K562 (cell line): ENCODE data around the gene KCNG4. TPM values are rescaled to one million over a fixed set of nuclear protein-coding genes. Genes with fewer than 3 reads are reported as not detected.

Experiments used
- BRF1 ChIP-seq: IDR thresholded peaks from 3 replicates; pipeline ENCODE4 v1.6.1; 2011; ENCODE audit warnings: borderline replicate concordance, mild to moderate bottlenecking; ENCODE audit not compliant: insufficient read length; ENCODE audit errors: extremely low read depth
- CCAR2 ChIP-seq: fragments of 200-400 bp; formaldehyde crosslinking; IDR thresholded peaks from 2 replicates; pipeline ENCODE4 v1.6.1; 2017; ENCODE audit warnings: mild to moderate bottlenecking, low read depth, low read length
- PML ChIP-seq: IDR thresholded peaks from 2 replicates; pipeline ENCODE4 v1.6.1; 2012; ENCODE audit warnings: low read length, inconsistent platforms
- SMARCB1 ChIP-seq: IDR thresholded peaks from 2 replicates; pipeline ENCODE4 v1.6.1; 2011; ENCODE audit warnings: improper control_type of control experiment, low read depth; ENCODE audit not compliant: insufficient read length
- ZNF124 ChIP-seq: sonication (generic); formaldehyde crosslinking; IDR thresholded peaks from 2 replicates; pipeline ENCODE4 v1.8.1; 2022; ENCODE audit warnings: missing genetic modification reagents
- ZNF699 ChIP-seq: fragments of 250-450 bp; sonication (Bioruptor Pico); IDR thresholded peaks from 2 replicates; pipeline ENCODE4 v1.8.0; 2021; ENCODE audit warnings: mild to moderate bottlenecking, moderate library complexity; ENCODE audit not compliant: insufficient replicate concordance
- polyA plus RNA-seq, 8 experiments: library from polyadenylated mRNA; depleted of rRNA in 4 of 8; stranded (reverse) in 5 of 8; unstranded in 3 of 8; fragments of >200 nt; fragmentation: Nextera tagmentation in 2 of 8; fragmentation: Illumina TruSeq in 1 of 8; extraction: Ambion mirVana in 2 of 8; extraction: Trizol in 1 of 8; gene quantifications; 2 replicates each; pipeline versions ENCODE4 v1.2.1 to v1.2.3, GENCODE V29; 2011 to 2014; ENCODE audit warnings: inconsistent platforms in 1 of 8, missing spikeins in 1 of 8
- total RNA-seq, 7 experiments: library from RNA; depleted of rRNA in 6 of 7; stranded (reverse); fragments of >200 nt in 6 of 7; fragmentation: Illumina TruSeq in 2 of 7; extraction: Trizol in 2 of 7; gene quantifications; 2 replicates each; pipeline versions ENCODE4 v1.2.1 to v1.2.3, GENCODE V29; 2011 to 2021; ENCODE audit warnings: low replicate concordance in 1 of 7
- TF ChIP-seq, protein P1 (sequence below), 2 experiments: fragments of 150-350 bp in 1 of 2; IDR thresholded peaks; 2 replicates each; pipeline ENCODE4 v1.6.1; 2012 to 2016; ENCODE audit warnings: low read depth in 2 of 2, low read length in 2 of 2, mild to moderate bottlenecking in 1 of 2, moderate library complexity in 1 of 2
- TF ChIP-seq, protein P2 (sequence below): fragments of 450-650 bp; IDR thresholded peaks from 2 replicates; pipeline ENCODE4 v1.6.1; 2016; ENCODE audit warnings: missing biosample characterization, missing genetic modification characterization
- TF ChIP-seq, protein P3 (sequence below): fragments of 200-800 bp; sonication (Bioruptor generic); IDR thresholded peaks from 2 replicates; pipeline ENCODE4 v1.6.1; 2017; ENCODE audit warnings: missing genetic modification characterization, missing compliant biosample characterization
- TF ChIP-seq, protein P4 (sequence below): sonication (generic); formaldehyde crosslinking; IDR thresholded peaks from 2 replicates; pipeline ENCODE4 v1.8.1; 2022; ENCODE audit warnings: missing genetic modification reagents

The KCNG4 gene
- total and polyA plus RNA-seq, 9 of the 15 experiments (the other 6 are each of a cell fraction or from before 2014, with no cell fraction given) = not detected

DNA sequence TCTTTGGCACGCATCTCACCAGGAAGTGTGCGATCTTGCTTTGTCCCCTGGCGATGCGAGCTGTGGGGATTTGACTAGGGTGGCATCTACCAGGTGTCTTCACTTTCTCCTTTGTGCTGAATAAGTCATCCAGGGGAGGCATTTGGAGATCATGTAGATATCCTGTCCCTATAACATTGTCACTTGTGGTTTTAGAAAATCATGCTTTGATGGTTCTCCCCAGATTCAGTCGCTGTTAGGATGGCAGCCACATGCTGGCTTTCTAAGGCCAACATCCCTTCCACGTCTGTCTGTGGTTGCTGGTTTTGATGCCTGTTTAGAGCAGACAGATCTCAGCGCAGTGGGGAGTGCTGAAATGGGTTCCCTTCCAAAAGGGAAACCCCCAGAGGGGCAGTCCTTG is 46.3 kb downstream of the KCNG4 start (continued):
- no peak for TF ChIP-seq ZNF124
- TF ChIP-seq, protein P1, sequence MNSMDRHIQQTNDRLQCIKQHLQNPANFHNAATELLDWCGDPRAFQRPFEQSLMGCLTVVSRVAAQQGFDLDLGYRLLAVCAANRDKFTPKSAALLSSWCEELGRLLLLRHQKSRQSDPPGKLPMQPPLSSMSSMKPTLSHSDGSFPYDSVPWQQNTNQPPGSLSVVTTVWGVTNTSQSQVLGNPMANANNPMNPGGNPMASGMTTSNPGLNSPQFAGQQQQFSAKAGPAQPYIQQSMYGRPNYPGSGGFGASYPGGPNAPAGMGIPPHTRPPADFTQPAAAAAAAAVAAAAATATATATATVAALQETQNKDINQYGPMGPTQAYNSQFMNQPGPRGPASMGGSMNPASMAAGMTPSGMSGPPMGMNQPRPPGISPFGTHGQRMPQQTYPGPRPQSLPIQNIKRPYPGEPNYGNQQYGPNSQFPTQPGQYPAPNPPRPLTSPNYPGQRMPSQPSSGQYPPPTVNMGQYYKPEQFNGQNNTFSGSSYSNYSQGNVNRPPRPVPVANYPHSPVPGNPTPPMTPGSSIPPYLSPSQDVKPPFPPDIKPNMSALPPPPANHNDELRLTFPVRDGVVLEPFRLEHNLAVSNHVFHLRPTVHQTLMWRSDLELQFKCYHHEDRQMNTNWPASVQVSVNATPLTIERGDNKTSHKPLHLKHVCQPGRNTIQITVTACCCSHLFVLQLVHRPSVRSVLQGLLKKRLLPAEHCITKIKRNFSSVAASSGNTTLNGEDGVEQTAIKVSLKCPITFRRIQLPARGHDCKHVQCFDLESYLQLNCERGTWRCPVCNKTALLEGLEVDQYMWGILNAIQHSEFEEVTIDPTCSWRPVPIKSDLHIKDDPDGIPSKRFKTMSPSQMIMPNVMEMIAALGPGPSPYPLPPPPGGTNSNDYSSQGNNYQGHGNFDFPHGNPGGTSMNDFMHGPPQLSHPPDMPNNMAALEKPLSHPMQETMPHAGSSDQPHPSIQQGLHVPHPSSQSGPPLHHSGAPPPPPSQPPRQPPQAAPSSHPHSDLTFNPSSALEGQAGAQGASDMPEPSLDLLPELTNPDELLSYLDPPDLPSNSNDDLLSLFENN (IDR thresholded peaks at IDR 0.05; ENCODE audit: low read depth in 2 of 2, low read length in 2 of 2) = no peak
- TF ChIP-seq CCAR2 = no peak
- TF ChIP-seq ZNF699 (CRISPR knock-in tag) = no peak
- TF ChIP-seq, protein P2, sequence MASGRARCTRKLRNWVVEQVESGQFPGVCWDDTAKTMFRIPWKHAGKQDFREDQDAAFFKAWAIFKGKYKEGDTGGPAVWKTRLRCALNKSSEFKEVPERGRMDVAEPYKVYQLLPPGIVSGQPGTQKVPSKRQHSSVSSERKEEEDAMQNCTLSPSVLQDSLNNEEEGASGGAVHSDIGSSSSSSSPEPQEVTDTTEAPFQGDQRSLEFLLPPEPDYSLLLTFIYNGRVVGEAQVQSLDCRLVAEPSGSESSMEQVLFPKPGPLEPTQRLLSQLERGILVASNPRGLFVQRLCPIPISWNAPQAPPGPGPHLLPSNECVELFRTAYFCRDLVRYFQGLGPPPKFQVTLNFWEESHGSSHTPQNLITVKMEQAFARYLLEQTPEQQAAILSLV (tag) = no peak
- TF ChIP-seq PML = no peak
- TF ChIP-seq, protein P3, sequence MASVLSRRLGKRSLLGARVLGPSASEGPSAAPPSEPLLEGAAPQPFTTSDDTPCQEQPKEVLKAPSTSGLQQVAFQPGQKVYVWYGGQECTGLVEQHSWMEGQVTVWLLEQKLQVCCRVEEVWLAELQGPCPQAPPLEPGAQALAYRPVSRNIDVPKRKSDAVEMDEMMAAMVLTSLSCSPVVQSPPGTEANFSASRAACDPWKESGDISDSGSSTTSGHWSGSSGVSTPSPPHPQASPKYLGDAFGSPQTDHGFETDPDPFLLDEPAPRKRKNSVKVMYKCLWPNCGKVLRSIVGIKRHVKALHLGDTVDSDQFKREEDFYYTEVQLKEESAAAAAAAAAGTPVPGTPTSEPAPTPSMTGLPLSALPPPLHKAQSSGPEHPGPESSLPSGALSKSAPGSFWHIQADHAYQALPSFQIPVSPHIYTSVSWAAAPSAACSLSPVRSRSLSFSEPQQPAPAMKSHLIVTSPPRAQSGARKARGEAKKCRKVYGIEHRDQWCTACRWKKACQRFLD = no peak
- TF ChIP-seq, protein P4, sequence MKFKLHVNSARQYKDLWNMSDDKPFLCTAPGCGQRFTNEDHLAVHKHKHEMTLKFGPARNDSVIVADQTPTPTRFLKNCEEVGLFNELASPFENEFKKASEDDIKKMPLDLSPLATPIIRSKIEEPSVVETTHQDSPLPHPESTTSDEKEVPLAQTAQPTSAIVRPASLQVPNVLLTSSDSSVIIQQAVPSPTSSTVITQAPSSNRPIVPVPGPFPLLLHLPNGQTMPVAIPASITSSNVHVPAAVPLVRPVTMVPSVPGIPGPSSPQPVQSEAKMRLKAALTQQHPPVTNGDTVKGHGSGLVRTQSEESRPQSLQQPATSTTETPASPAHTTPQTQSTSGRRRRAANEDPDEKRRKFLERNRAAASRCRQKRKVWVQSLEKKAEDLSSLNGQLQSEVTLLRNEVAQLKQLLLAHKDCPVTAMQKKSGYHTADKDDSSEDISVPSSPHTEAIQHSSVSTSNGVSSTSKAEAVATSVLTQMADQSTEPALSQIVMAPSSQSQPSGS (CRISPR knock-in tag) = no peak
- no peak for TF ChIP-seq SMARCB1
- TF ChIP-seq BRF1 = no peak
